RWPE2 (cell line): ENCODE results near the gene CLIC4.

Experiments
- ATAC-seq: fragments of 200-7000 bp; cut with Tn5 transposase; 3 replicates; pipeline ENCODE4 v1.9.1; 2021; ENCODE audit warnings: low read depth
- DNase-seq: peaks from one replicate; pipeline ENCODE4 v3.0.0-alpha.2; 2020; ENCODE audit warnings: low spot score
- H3K27ac ChIP-seq: fragments of 450-650 bp; 2 replicates; pipeline ENCODE4 v1.5.1; 2017; ENCODE audit warnings: mild to moderate bottlenecking; ENCODE audit not compliant: poor library complexity, severe bottlenecking
- H3K27me3 ChIP-seq: fragments of 250-450 bp; sonication (Bioruptor Pico); 2 replicates; pipeline ENCODE4 v1.5.1; 2021; ENCODE audit warnings: mild to moderate bottlenecking, moderate library complexity; ENCODE audit not compliant: insufficient read depth, poor library complexity, severe bottlenecking
- H3K36me3 ChIP-seq: fragments of 250-450 bp; sonication (Bioruptor Pico); 2 replicates; pipeline ENCODE4 v1.5.1; 2020; ENCODE audit warnings: low read depth, mild to moderate bottlenecking, moderate library complexity
- H3K4me1 ChIP-seq: fragments of 250-450 bp; sonication (Bioruptor Pico); 2 replicates; pipeline ENCODE4 v1.5.1; 2021; ENCODE audit warnings: mild to moderate bottlenecking, moderate library complexity; ENCODE audit not compliant: insufficient read depth, poor library complexity, severe bottlenecking
- H3K4me3 ChIP-seq: fragments of 250-450 bp; sonication (Bioruptor Pico); 2 replicates; pipeline ENCODE4 v1.5.1; 2021; ENCODE audit warnings: mild to moderate bottlenecking, moderate library complexity; ENCODE audit not compliant: severe bottlenecking
- H3K9me3 ChIP-seq: fragments of 250-450 bp; sonication (Bioruptor Pico); 2 replicates; pipeline ENCODE4 v1.5.1; 2021; ENCODE audit warnings: mild to moderate bottlenecking, moderate library complexity; ENCODE audit not compliant: severe bottlenecking
- TF ChIP-seq, protein P1 (sequence below): fragments of 450-650 bp; IDR thresholded peaks from one replicate; pipeline ENCODE4 v1.5.1; 2017; ENCODE audit warnings: mild to moderate bottlenecking, moderate library complexity; ENCODE audit not compliant: poor library complexity, severe bottlenecking

Gene CLIC4

GRCh38 chr1:24743404-24744211 lies 1.6 kb upstream of the CLIC4 start:
- no peak overlapping the region for H3K4me3 ChIP-seq
- H3K9me3 ChIP-seq, result no peaks in the 10 kb centered on the region
- DNase-seq, result no peak
- peak overlapping the region; percentile 41 for H3K27ac ChIP-seq
- H3K27me3 ChIP-seq, result no peaks in the 10 kb centered on the region
- peaks cover 19% of the 10 kb centered on the region for H3K4me1 ChIP-seq
- TF ChIP-seq, protein P1, sequence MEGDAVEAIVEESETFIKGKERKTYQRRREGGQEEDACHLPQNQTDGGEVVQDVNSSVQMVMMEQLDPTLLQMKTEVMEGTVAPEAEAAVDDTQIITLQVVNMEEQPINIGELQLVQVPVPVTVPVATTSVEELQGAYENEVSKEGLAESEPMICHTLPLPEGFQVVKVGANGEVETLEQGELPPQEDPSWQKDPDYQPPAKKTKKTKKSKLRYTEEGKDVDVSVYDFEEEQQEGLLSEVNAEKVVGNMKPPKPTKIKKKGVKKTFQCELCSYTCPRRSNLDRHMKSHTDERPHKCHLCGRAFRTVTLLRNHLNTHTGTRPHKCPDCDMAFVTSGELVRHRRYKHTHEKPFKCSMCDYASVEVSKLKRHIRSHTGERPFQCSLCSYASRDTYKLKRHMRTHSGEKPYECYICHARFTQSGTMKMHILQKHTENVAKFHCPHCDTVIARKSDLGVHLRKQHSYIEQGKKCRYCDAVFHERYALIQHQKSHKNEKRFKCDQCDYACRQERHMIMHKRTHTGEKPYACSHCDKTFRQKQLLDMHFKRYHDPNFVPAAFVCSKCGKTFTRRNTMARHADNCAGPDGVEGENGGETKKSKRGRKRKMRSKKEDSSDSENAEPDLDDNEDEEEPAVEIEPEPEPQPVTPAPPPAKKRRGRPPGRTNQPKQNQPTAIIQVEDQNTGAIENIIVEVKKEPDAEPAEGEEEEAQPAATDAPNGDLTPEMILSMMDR, result no peak
- H3K36me3 ChIP-seq, result no peaks in the 10 kb centered on the region; the same call in 1 of the 2 replicates
- no peak for ATAC-seq

- DNase-seq, result no peak
- no peak for ATAC-seq
Measured at GRCh38 chr1:24745711-24746413, 615 bp downstream of the CLIC4 start.

DNA sequence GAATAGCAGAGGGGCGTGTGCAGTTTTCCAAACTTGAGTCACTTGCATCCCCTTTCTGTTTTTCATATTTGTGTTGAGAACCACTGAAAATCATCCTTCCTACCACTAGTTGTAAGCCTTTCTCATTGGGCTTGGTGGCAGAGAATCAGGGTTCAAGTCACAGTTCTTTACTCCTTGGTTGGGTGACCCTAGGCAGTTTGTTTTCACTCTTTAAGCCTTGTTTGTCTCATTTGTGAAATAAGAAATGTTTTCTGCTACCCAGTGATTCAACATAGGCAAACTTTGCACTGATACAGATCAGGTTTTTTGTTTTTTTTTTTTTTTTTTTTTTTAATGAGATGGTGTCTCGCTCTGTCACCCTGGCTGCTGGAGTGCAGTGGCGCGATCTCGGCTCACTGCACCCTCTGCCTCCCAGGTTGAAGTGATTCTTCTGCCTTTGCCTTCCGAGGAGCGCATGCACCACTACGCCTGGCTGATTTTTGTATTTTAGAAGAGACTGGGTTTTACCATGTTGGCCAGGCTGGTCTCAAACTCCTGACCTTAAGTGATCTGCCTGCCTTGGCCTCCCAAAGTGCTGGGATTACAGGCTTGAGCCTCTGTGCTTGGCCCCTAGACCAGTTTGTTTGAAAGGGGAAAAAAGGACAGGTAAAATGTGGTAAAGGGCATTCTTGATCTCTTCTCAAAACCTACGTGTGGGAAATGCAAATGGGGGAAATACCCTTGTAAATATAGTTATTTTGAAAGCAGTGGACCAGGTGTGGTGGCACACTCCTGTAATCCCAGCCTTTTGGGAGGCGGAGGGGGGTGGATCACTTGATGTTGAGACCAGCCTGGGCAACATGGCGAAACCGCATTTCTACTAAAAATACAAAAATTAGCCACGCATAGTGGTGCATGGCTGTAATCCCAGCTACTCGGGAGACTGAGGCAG lies 3.2 kb downstream of the CLIC4 start:
- DNase-seq, result no peak

More at GRCh38 chr1:24745711-24746413, 615 bp downstream of the CLIC4 start:
- TF ChIP-seq, protein P1, result no peak
- peak overlapping the region; percentile 84 for H3K4me3 ChIP-seq
- peaks cover 23% of the 10 kb centered on the region for H3K4me1 ChIP-seq
- H3K27ac ChIP-seq, result peak overlapping the region; percentile 75
- no peaks in the 10 kb centered on the region for H3K27me3 ChIP-seq
- peaks cover 11% of the 10 kb centered on the region for H3K36me3 ChIP-seq
- H3K9me3 ChIP-seq, result no peaks in the 10 kb centered on the region

GRCh38 chr1:24749252-24749651 lies 4.0 kb downstream of the CLIC4 start:
- Histone ChIP-seq H3K27ac (no peak overlapping the region), H3K4me3 (no peak overlapping the region), H3K27me3 (no peaks in the 10 kb centered on the region), H3K4me1 (peaks cover 37% of the 10 kb centered on the region), H3K36me3 (peaks cover 13% of the 10 kb centered on the region), H3K9me3 (no peaks in the 10 kb centered on the region)
- TF ChIP-seq, protein P1, result no peak
- DNase-seq, result no peak
- no peak for ATAC-seq

More for the DNA sequence above, 3.2 kb downstream of the CLIC4 start:
- Histone ChIP-seq H3K4me3 (no peak overlapping the region), H3K4me1 (peaks cover 42% of the 10 kb centered on the region), H3K27me3 (no peaks in the 10 kb centered on the region), H3K27ac (no peak overlapping the region), H3K9me3 (no peaks in the 10 kb centered on the region), H3K36me3 (peaks cover 13% of the 10 kb centered on the region)
- TF ChIP-seq, protein P1, result no peak
- no peak for ATAC-seq
